Muscle layer of duodenum (tissue), 2 donors: ENCODE results near the gene HID1.

Experiments used
- H3K27ac ChIP-seq: one replicate; pipeline ENCODE4 v1.7.0; 2013; ENCODE audit warnings: mild to moderate bottlenecking, low read length
- H3K27me3 ChIP-seq: one replicate; pipeline ENCODE4 v1.7.0; 2013; ENCODE audit warnings: low read depth, mild to moderate bottlenecking, control low read depth, low read length
- H3K36me3 ChIP-seq, 2 donors: one replicate each; pipeline ENCODE4 v1.7.0; 2013; ENCODE audit warnings: low read length in 2 of 2, control low read depth in 1 of 2, mild to moderate bottlenecking in 1 of 2; ENCODE audit not compliant: insufficient read depth in 2 of 2, control insufficient read depth in 1 of 2
- H3K4me1 ChIP-seq, 2 donors: one replicate each; pipeline ENCODE4 v1.7.0; 2013; ENCODE audit warnings: low read length in 2 of 2, mild to moderate bottlenecking in 2 of 2, control low read depth in 1 of 2, moderate library complexity in 1 of 2; ENCODE audit not compliant: insufficient read depth in 2 of 2, control insufficient read depth in 1 of 2
- H3K4me3 ChIP-seq, 2 donors: one replicate each; pipeline ENCODE4 v1.7.0; 2013; ENCODE audit warnings: low read length in 2 of 2, low read depth in 1 of 2, mild to moderate bottlenecking in 1 of 2
- H3K9me3 ChIP-seq, 2 donors: one replicate each; pipeline ENCODE4 v1.7.0; 2013; ENCODE audit warnings: low read length in 2 of 2, control low read depth in 1 of 2, mild to moderate bottlenecking in 1 of 2; ENCODE audit not compliant: control insufficient read depth in 1 of 2
- donor health status: healthy.

Gene HID1

DNA sequence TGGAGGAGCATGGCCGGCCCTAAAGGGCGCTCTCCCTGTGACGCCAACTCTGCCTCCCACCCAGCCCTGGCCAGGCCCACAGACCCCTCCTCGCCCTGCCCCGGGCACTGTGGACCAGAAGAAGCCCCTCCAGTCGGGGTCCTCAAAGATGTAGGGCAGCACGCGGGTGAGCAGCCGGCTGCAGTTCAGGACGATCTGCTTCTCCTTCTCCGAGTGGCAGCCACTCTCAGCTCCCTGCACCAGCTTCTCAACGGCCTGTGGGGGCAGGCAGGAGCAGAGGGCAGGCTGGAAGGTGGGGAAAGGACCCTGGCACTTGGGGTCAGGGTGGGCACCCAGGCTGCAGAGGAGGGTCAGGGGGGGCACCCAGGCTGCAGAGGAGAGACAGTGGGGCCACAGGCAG is 8.9 kb downstream of the HID1 start:
- H3K27ac ChIP-seq = no peak overlapping the region
- no peaks in the 10 kb centered on the region for H3K36me3 ChIP-seq
- no peaks in the 10 kb centered on the region for H3K4me1 ChIP-seq
- no peak overlapping the region for H3K4me3 ChIP-seq
- H3K9me3 ChIP-seq = no peaks in the 10 kb centered on the region
- H3K27me3 ChIP-seq = no peaks in the 10 kb centered on the region

DNA sequence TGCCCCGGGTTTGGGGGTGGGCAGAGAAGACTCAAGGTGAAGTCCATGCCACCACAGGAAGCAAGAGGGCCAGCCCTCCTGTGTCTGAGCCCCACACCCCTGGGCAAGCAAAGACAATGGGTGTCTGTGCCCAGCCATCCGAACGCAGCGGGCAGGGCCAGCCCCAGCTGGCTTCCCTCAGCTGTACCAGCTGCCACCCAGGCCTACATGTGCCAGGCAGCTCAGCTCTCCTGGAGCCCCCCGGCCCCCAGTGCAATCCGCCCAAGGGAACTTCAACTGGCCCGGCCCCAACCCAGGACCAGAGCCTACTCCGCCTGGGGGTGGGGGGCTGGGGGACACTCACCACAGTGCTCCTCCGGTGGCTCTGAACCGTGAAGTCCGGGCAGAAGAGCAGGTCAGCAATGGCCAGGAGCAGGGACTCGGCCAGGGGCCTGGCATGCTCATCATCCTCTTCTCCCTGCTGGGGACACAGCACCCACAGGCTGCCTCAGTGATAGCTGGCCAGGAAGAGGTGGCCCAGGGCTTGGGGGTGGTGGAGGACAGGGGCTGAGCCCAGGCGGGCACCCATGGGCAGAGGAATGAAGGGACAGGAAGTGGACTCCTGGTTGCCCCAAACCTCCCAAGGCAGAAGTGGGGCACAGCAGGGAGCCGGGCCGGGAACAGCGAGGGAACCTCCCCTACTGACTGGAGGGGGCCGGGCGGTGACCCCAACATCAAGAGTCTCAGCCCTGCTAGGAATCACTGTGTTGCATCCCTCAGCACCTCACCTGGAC is 9.8 kb downstream of the HID1 start:
- Histone ChIP-seq H3K9me3 (no peaks in the 10 kb centered on the region), H3K4me1 (no peaks in the 10 kb centered on the region), H3K27me3 (no peaks in the 10 kb centered on the region), H3K36me3 (no peaks in the 10 kb centered on the region), H3K4me3 (no peak overlapping the region), H3K27ac (no peak overlapping the region)

GRCh38 chr17:74961657-74962350 is 10.8 kb downstream of the HID1 start:
- no peaks in the 10 kb centered on the region for H3K4me1 ChIP-seq
- no peak overlapping the region for H3K27ac ChIP-seq
- no peaks in the 10 kb centered on the region for H3K9me3 ChIP-seq
- no peaks in the 10 kb centered on the region for H3K36me3 ChIP-seq
- no peaks in the 10 kb centered on the region for H3K27me3 ChIP-seq
- H3K4me3 ChIP-seq = no peak overlapping the region

GRCh38 chr17:74960570-74961342 is 11.8 kb downstream of the HID1 start:
- no peaks in the 10 kb centered on the region for H3K9me3 ChIP-seq
- no peak overlapping the region for H3K27ac ChIP-seq
- no peaks in the 10 kb centered on the region for H3K27me3 ChIP-seq
- no peaks in the 10 kb centered on the region for H3K4me1 ChIP-seq
- H3K36me3 ChIP-seq = peaks cover under 1 to 10% of the 10 kb centered on the region in 2 donors
- H3K4me3 ChIP-seq = no peak overlapping the region

DNA sequence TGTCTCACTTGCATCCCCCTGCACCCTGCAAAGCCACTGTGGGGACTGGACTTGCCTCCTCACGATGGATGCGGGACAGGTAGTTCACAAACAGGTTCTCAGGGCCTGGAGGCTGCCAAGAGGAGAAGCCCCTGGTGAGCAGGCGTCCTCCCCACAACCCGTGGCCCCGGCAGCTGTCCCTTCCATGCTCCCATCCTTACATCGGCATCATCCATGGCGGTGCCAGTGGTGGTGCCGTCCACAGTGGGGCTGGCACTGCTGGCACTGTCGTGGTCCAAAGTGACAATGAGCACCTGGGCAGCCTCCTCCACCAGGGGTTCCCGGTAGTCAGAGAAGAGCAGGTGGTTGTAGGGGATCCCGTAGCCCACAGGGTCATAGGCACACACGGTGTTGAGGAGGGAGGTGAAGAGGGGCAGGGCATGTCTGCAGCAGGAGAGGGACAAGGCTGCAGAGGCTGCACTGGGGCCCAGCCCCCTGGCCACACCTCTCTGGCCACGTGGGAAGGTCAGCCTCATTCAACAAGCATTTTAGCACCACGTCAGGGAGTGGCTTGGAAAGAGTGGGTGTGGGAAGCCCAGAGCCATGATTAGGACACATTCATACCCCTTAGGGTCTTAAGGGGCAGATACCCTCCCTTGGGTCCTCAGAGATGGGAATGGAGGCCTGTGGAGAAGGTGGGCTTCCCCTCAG is 12.6 kb downstream of the HID1 start:
- H3K36me3 ChIP-seq = peaks cover 3 to 10% of the 10 kb centered on the region in 2 donors
- H3K4me1 ChIP-seq = no peaks in the 10 kb centered on the region
- no peak overlapping the region for H3K4me3 ChIP-seq
- H3K27ac ChIP-seq = no peak overlapping the region
- H3K27me3 ChIP-seq = no peaks in the 10 kb centered on the region
- H3K9me3 ChIP-seq = no peaks in the 10 kb centered on the region

- Histone ChIP-seq H3K27ac (no peak overlapping the region), H3K4me1 (no peaks in the 10 kb centered on the region), H3K36me3 (peaks cover 3 to 10% of the 10 kb centered on the region in 2 donors), H3K4me3 (no peak overlapping the region), H3K9me3 (no peaks in the 10 kb centered on the region), H3K27me3 (no peaks in the 10 kb centered on the region)
Measured at GRCh38 chr17:74957935-74958740, 14.4 kb downstream of the HID1 start.

DNA sequence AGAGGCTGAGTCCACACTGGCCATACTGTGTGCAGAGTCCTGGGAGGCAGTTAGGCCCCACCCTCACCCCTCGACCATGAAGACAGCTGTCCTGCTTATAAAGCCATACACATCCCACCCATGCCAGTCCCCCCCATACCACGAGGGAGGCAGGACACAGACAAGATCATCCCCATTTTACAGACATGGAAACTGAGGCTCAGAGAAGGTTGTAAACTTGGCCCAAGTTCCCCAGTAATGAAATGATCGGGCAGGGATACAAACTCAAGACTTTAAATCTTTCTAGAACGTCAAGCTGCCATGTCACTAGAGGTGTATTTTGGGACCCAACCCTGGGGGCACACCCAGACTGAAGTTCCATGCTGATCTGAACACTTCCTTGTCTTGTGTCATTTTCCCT is 16.5 kb downstream of the HID1 start:
- Histone ChIP-seq H3K4me3 (no peak overlapping the region), H3K36me3 (peaks cover 3 to 10% of the 10 kb centered on the region in 2 donors), H3K27me3 (no peaks in the 10 kb centered on the region)

GRCh38 chr17:74954665-74955421 is 17.7 kb downstream of the HID1 start:
- Histone ChIP-seq H3K4me3 (no peak overlapping the region), H3K27ac (no peak overlapping the region), H3K27me3 (no peaks in the 10 kb centered on the region), H3K36me3 (peaks cover 3 to 10% of the 10 kb centered on the region in 2 donors), H3K4me1 (no peaks in the 10 kb centered on the region), H3K9me3 (no peaks in the 10 kb centered on the region)

More for the DNA sequence above, 16.5 kb downstream of the HID1 start:
- Histone ChIP-seq H3K9me3 (no peaks in the 10 kb centered on the region), H3K4me1 (no peaks in the 10 kb centered on the region), H3K27ac (no peak overlapping the region)

GRCh38 chr17:74954115-74954514 is 18.4 kb downstream of the HID1 start:
- no peak overlapping the region for H3K27ac ChIP-seq
- H3K36me3 ChIP-seq = peaks cover 3 to 10% of the 10 kb centered on the region in 2 donors
- no peaks in the 10 kb centered on the region for H3K9me3 ChIP-seq
- no peaks in the 10 kb centered on the region for H3K4me1 ChIP-seq
- no peaks in the 10 kb centered on the region for H3K27me3 ChIP-seq
- H3K4me3 ChIP-seq = no peak overlapping the region

DNA sequence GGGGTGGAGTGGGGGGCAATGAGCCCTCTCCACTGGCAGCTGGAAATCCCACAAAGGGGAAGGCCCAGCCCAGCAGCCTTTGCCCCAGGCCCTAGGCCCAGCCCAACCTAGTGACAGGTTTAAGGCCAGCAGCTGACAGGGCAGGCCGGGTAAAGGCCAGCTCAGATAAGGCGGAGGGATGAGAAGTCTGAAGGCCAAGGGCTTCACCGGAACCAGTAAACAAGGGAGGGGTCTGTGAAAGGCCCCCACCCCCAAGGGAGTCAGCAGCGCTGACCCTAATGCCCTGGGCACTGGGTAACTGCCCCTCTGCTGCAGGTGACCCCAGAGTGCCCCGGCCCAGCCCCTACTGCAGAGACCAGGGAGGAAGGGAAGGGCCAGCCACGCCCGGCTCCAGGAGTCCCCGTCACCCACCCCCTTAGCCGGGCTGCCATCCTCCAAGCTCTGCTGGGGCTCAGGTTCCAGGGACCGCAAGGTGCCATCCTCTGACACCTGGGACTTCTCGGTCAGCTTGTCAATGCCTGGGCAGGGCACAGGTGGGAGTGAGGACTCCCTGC is 19.3 kb downstream of the HID1 start:
- Histone ChIP-seq H3K4me3 (no peak overlapping the region), H3K9me3 (no peaks in the 10 kb centered on the region)

More for the DNA sequence above, 19.3 kb downstream of the HID1 start:
- Histone ChIP-seq H3K27me3 (no peaks in the 10 kb centered on the region), H3K36me3 (peaks cover 3 to 10% of the 10 kb centered on the region in 2 donors), H3K27ac (no peak overlapping the region), H3K4me1 (no peaks in the 10 kb centered on the region)
